ENCODE data around the gene SLC35A4.
"Not testable (repeated sequence)": the region's sequence is repeated elsewhere in the genome, so short reads cannot be mapped to it uniquely, and the experiment has no call there.

Gene SLC35A4

DNA sequence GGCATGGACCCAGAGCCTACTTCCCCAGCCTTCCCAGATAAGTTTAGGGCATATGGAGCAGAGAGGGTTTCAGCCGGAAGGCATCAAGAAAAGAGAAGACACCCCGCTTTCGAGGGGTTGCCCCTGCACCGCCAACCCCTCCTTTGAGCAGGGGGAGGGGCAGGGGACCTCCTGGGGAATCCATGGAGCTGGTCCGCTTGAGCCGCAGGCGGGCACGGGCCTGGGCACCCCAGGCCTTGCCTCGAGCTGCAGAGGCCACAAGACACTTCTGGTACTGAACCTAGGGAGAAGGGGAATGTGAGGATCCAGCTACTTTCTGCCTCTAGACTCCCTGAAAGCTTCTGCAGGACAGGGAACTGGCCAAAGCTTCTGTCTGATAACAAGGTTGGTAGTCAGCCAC is 6.1 kb upstream of the SLC35A4 start:
- no peak for DNase-seq (ENCODE audit: low spot score)

DNA sequence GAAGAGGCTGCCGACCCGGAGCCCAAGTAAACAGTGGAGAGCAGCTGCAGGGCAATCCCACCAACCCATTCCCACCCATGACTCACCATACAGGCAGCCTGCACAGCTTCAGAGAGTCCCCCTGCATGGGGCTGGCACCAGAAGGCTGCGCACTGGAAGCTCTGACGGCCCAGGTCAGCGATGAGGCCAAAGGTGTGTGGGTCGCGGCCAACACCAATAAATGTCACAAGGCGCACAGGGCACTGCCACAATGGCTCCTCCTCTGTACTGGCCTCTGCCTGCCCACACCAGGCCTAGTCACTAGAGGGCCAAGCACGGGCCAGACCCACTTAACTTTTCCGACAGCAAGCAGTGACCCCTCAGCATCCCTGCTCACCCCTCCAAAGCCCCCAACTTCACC is 4.4 kb upstream of the SLC35A4 start:
- DNase-seq (ENCODE audit: low spot score): no peak

GRCh38 chr5:140561753-140562523 is 2.7 kb upstream of the SLC35A4 start:
- no peak for DNase-seq (ENCODE audit: low spot score)

DNA sequence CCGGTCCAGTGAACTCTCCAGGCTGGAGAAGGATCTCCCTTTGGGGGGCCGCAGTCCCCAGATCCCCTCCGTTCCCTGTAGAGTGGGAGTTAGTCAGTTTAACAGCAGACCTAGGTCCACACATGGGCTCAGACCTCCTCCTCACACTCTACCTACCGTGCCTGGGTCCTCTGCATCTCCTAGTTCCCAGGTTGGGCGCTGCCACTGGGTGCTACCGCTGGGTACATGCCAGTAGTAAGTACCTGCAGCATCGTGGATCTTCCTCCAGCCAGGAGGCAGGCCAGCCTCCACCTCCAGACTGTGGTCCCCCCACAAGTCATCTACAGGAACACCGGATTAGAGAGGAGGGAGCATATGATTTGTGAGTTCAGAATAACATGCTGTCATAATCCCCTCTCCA is 1.0 kb upstream of the SLC35A4 start:
- no peak for DNase-seq (ENCODE audit: low spot score)

GRCh38 chr5:140565024-140565779 is 574 bp downstream of the SLC35A4 start:
- no peak for DNase-seq (ENCODE audit: low spot score)

- no peak for DNase-seq (ENCODE audit: low spot score)
These were observed 1.1 kb downstream of the SLC35A4 start for GRCh38 chr5:140565780-140566095.

- DNase-seq (ENCODE audit: low spot score): no peak
These were observed 2.0 kb downstream of the SLC35A4 start for GRCh38 chr5:140566665-140567064.

DNA sequence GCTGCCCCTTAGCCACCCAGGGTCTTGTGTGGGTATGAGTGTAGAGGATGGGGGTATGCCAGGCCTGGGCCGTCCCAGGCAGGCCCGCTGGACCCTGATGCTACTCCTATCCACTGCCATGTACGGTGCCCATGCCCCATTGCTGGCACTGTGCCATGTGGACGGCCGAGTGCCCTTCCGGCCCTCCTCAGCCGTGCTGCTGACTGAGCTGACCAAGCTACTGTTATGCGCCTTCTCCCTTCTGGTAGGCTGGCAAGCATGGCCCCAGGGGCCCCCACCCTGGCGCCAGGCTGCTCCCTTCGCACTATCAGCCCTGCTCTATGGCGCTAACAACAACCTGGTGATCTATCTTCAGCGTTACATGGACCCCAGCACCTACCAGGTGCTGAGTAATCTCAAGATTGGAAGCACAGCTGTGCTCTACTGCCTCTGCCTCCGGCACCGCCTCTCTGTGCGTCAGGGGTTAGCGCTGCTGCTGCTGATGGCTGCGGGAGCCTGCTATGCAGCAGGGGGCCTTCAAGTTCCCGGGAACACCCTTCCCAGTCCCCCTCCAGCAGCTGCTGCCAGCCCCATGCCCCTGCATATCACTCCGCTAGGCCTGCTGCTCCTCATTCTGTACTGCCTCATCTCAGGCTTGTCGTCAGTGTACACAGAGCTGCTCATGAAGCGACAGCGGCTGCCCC is 2.6 kb downstream of the SLC35A4 start:
- no peak for DNase-seq (ENCODE audit: low spot score)

DNA sequence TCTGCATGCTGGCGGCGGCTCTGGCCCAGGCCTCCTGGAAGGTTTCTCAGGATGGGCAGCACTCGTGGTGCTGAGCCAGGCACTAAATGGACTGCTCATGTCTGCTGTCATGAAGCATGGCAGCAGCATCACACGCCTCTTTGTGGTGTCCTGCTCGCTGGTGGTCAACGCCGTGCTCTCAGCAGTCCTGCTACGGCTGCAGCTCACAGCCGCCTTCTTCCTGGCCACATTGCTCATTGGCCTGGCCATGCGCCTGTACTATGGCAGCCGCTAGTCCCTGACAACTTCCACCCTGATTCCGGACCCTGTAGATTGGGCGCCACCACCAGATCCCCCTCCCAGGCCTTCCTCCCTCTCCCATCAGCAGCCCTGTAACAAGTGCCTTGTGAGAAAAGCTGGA is 3.2 kb downstream of the SLC35A4 start:
- no peak for DNase-seq (ENCODE audit: low spot score)

DNA sequence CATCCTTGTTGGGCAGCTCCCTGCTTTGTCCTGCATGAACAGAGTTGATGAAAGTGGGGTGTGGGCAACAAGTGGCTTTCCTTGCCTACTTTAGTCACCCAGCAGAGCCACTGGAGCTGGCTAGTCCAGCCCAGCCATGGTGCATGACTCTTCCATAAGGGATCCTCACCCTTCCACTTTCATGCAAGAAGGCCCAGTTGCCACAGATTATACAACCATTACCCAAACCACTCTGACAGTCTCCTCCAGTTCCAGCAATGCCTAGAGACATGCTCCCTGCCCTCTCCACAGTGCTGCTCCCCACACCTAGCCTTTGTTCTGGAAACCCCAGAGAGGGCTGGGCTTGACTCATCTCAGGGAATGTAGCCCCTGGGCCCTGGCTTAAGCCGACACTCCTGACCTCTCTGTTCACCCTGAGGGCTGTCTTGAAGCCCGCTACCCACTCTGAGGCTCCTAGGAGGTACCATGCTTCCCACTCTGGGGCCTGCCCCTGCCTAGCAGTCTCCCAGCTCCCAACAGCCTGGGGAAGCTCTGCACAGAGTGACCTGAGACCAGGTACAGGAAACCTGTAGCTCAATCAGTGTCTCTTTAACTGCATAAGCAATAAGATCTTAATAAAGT is 3.9 kb downstream of the SLC35A4 start:
- DNase-seq (ENCODE audit: low spot score): no peak

GRCh38 chr5:140569197-140569596 is 4.6 kb downstream of the SLC35A4 start:
- peak; percentile 14 for DNase-seq (ENCODE audit: low spot score)

DNA sequence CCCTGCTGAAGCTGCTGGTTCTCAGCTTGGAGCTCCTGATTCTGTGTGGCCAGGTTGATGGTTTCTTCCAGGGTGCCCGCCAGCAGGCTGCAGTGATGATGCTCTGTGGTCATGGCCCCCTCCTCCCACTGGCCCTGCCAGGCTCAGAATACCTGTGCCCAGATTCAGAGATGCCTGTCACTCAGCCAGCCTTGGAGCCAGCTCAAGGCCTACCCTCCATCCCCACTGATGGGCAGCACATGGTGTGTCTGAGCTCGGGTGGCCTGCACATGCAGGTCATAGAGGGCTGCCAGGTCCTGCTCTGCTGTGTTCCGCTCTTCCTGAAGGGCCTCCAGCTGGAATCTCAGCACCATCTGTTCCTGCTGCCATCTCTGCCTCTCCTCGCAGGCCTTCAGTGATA is 5.4 kb downstream of the SLC35A4 start:
- DNase-seq (ENCODE audit: low spot score): no peak

GRCh38 chr5:140570488-140570887 is 5.9 kb downstream of the SLC35A4 start:
- no peak for DNase-seq (ENCODE audit: low spot score)

- no peak for DNase-seq (ENCODE audit: low spot score)
These were observed 6.5 kb downstream of the SLC35A4 start for GRCh38 chr5:140571105-140571504.

DNA sequence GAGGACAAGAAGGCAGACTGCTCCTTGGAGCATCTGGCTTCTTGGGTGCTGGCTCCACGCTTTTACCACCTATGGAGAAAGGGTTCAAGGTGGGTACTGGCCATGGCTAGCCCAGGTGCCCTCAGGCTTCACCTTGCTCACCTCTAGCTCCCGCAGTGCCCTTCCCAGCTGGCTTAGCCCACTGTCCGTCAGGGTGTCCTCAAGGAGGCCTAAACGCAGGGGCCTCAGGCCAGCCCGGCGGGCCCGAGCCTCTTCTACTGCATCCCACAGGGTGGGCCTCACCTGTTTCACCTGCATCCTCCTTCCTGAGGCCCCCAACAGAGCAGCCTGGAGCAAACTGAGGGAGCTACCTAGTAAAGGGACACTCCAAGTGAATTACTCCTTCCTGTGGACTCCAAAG is 9.1 kb downstream of the SLC35A4 start:
- DNase-seq (ENCODE audit: low spot score): no peak

DNA sequence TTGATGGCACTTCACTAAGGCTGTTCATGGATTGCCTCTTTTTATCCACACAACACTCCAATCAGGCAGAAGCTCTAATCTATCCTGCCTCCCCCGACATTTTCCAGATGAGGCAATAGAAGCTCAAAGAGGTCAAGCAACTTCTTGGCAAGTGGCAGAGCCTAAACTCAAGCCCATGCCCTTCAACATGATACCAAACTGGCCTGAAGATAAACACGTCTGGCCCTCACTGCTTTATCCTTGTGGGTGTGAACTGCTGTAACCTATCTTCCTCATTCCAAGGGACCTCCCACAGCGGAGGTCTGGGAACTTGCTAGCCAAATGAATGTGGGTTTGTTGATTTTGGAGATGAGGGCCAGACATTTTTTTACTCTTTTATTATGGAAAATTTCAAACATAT is 9.5 kb downstream of the SLC35A4 start:
- no peak for DNase-seq (ENCODE audit: low spot score)

- no peak for DNase-seq (ENCODE audit: low spot score)
These were observed 10.7 kb downstream of the SLC35A4 start for GRCh38 chr5:140575309-140575708.

- no peak for DNase-seq (ENCODE audit: low spot score)
These were observed 12.2 kb downstream of the SLC35A4 start for GRCh38 chr5:140576776-140577201.

- not testable (repeated sequence) for DNase-seq (ENCODE audit: low spot score)
These were observed 14.6 kb downstream of the SLC35A4 start for GRCh38 chr5:140579188-140579747.

- DNase-seq (ENCODE audit: low spot score): no peak
These were observed 22.9 kb downstream of the SLC35A4 start for GRCh38 chr5:140587495-140587894.

DNA sequence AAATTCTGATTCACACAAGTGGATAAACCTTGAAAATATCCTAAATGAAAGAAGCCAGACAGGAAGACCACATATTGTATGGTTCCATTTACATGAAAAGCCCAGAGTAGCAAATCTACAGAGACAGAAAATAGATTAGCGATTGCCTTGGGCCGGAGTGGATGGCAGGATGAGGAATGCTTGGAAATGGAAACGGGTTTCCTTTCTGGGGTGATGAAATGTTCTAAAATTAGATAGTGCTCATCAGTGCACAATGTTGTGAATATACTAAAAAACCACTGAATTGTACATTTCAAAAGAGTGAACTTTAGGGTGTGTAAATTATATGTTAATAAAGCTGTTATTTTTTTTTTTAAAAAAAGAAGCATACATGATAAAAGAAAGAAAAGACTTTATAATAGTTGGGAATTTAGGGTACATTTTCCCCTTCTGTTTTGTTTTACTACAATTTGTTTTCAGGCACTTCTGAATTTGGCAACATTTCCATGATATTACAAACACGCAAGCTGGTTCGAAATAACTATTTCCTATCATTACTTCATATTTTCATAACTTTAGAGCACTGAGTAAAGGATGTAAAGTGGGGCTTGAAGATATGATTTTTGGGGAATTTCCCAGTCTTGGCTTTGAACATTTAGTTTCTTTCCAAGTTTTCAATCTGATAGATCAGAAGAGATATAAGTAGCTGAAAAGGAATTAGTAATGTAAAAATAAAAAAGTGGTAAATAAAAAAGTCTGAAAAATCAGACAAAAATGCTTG is 23.9 kb downstream of the SLC35A4 start:
- no peak for DNase-seq (ENCODE audit: low spot score)

DNA sequence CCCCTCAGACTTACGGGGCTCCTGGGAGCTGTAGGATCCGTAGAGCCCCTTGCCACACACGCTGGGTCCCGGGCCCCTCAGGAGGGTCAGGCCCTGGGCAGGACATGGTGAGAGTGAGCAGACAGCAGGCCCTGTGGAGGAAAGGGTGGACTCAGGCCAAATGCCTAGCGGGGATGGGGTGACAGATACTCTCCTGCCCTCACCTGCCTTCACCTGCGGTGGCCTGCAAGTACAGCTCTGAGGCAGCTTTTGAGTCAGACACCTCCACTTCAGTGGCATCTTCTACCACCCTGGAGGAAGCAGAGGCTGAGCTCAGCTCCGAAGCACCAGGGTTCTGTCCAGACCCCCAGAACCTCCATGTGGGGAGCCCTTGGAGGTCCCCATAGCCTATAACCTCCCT is 26.2 kb downstream of the SLC35A4 start:
- no peak for DNase-seq (ENCODE audit: low spot score)

Measured in CD4-positive, alpha-beta T cell treated with Interleukin-6 at 100 ng/mL for 8 hours (primary cell).